Globus pallidus (tissue), 1 donor: Measurements from ENCODE around the gene RBFOX1.

Experiments
- DNase-seq: peaks from one replicate; pipeline ENCODE4 v3.0.0-alpha.2; 2015; ENCODE audit warnings: low spot score

The RBFOX1 gene

DNA sequence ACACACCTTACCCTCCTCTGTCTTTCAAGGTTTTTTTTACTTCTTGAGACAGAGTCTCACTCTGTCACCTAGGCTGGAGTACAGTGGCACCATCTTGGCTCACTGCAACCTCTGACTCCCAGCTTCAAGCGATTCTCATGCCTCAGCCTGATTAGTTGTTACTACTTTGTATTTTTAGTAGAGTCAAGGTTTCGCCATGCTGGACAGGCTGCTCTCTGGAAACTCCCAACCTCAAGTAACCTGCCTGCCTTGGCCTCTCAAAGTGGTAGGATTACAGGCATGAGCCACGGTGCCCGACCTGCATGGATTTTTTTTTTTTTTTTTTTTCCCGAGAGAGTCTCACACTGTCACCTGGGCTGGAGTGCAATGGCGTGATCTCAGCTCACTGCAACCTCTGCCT, 273.2 kb downstream of the RBFOX1 start:
- no peak for DNase-seq

DNA sequence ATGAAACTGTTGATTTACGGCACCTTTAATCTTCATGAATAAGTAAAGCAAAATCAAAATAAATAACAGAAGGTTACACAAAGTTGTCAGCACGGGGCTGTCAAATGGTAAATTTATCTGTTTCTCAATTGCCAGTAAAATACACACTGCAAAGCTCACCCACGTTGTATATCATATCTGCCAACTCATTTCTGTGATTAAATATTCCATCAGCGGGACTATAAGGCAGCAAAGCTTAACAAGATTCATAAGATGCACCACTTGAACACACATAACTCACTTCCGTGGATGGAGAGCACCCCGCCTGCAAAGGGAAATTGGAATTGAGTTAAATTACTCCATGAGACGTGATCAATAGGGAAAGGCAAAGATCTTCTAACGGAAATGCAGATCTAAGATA, 280.0 kb downstream of the RBFOX1 start:
- no peak for DNase-seq

DNA sequence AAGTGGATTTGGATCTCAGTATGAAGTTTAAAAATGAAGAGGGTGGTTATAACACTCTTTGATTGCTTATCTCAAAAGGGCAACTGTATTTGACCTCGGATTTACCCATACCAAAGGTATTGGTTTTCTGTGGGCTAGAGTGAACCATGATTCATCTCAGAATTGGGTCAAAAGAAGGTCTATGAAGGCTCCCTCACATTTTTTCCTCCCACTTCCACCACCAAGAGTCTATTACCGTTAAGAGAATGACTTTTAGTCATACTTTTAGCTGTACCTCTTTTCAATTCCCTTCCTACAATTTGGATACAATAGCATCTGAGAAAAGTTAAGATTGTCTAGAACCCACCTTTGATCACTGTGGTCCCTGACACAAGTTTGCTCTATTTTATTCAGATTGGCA, 280.9 kb downstream of the RBFOX1 start:
- no peak for DNase-seq

DNA sequence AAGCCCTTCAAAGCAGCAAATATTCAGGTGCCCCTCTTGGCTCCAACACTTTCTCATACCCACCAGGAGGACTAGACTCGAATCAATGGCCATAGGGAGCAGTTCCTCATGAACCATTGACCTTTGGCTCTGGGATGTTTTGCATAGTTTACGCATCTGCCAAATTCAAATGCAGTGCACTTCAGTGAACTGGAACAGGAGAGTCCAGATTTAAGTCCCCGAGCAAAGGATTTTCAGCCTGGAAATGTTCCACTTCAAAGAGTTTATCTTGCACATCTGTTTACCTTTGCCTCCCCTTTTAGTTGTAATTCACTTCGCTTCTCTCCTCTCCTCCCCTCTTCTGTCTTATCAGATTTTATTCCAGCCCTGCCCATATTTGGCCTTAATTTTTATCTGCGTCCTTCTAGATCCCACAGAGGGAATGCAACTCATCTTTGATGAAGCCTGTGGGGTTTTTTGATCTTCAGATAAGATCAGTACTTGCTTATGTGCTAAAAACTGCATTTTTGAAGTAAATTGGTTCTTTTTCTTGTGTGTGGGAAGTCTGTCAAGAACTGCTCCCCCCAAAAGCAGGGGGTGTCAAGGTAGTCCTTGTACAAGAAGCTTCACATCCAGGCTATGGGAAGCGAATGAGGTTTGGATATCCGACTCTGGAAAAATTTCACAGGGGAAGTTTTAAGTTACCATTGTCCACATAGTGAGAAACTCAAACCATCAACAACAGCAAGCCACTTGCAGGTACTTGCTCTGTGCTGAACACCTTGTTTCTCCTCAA, 281.6 kb downstream of the RBFOX1 start:
- no peak for DNase-seq

DNA sequence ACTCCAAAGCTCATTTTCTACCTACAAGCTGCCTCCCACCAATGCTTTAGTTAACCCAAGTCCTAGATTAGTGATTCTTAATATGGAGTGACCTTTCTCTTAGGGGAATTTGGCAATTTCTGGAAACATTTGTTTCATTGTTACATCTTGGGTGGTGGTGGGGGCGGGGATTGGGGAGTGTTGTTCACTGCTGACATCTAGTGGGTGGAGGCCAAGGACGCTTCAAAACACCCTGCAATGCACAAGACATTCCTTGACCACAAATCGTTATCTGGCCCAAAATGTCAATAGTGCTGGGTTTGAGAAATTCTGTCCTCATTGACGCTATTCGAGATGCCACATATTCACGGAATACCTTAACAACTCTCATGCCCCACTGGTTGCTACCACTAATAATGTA, 282.9 kb downstream of the RBFOX1 start:
- DNase-seq: no peak

DNA sequence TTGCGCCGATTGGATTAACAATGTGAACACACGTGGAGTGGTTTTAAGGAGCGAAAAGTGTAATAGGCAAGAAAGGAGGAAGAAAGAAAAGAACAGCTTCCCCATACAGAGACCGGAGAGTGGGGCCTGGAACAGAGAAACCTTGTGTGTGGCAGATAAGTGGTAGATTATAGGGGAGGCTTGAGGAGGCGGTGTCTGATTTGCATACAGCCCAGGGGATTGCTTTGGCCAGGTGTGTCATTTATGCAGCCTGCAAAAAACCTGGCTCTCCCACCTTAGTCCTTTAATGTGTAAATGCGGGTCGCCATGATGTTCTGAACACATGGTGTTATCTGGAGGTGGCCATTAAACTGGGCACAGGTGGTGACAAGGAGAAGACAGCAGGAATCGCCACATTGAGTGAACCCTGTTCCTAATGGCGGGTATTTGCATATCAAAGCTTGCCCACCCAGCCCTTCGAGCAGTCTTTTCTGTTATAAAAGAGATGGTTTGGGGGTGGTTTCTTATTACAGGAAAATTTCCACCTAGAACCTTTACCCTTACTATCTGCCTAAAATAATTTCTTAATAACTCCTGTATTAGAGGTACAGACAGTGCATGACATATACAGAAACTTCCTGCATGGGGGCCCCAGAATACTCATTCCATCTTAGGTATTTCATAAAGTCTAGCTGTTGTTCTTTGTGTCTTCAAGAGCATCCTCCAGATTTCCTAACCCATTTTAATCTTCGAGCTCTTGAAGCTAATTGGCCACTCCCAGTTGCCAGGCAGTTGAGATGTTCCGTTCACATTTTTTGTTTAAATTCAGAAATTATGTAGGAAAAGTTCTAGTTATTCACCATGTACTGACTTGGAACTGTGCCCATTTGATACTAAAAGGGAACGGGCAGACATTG, 292.5 kb downstream of the RBFOX1 start:
- no peak for DNase-seq

DNA sequence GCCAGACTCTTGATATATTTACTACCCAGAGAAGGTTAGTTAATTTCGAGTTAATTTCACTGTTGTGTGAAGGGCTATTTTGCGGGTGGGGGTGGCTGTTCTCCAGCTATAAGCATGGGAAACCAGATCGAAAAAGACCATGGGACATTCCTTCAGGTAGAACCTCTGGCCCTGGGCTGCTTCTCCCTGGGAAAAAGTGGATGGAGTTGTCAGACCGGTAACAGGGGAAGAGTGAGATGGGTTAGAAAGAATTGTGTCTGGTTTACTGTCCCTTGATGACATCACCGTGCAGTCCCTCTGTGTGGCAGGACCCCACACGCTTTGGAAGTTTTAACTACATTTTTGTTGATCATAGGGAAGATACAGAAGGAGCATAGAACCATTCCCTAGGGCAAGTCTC, 296.3 kb downstream of the RBFOX1 start:
- DNase-seq: no peak

DNA sequence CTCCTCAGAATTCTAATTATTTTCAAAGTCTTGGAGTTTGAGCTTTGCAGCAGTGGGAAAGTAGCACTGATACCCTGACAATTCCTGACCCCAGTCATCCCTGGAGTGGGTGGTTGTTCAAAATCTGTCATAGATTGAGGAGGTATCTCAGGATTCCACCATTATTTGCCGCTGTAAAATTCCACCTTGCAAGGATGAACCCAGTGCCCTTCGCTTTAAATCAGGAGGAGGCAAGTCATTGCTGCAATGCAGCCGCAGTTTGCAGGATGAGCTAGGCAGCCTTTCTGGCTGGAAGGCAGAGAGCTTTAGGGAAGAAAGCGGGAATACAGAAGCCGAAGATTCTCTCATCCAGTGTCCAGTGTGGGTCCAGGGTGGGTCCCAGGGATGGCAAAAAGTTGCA, 296.9 kb downstream of the RBFOX1 start:
- DNase-seq: no peak

DNA sequence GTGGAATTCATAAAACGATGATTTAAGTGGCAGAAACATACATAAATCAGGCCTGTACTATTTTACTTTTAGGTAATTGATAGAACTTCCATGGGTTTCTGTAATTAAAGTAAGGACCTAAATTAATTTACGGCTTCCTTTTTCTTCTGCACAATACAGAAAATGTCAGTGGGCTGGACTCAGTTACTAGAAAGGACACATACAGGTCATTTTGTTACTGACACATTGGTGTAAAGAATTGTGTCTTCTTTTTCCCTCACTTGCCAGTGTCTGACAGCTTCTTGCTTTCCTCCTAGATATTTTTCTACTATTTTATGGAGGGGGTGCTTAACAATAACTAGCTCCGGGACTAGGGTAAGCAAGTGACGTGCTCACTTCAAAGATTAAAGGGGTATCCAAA, 304.8 kb downstream of the RBFOX1 start:
- no peak for DNase-seq

DNA sequence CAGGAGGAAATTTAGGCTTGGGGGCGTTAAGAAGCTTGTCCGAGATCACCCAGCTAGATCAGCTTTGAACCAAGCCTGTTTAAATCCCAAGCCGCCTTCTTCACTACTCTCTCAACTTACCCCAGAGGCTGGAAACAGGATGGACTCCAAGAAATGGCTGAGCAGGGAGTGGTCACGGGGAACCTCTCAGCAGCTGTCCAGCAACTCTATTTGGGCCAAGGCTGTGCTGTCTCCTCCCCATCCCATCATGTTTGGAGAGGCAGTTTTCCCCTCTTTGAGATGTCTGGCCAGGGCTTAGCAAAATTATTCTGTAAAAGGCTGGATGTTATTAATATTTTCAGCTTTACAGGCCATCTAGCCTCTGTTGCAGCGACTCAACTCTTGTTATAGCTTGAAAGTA, 305.7 kb downstream of the RBFOX1 start:
- DNase-seq: no peak

DNA sequence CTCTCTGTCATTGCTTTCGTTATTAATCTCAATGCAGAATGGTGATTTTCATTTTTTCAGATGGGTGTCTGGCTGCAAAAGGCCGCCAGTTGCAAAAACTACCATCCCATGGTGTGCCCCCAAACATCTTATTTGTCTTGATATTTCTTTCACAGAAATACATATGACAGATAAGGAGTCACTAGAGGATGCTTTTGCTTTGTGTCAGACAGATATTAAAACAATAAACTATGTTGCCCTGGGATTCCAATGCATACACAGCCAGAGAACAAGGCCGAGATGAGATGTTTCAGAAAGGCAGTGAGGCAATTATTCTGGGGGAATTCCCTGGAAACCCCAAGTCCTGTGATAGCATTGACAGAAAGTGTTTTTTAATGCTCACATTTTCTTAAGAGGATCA, 307.7 kb downstream of the RBFOX1 start:
- DNase-seq: no peak

DNA sequence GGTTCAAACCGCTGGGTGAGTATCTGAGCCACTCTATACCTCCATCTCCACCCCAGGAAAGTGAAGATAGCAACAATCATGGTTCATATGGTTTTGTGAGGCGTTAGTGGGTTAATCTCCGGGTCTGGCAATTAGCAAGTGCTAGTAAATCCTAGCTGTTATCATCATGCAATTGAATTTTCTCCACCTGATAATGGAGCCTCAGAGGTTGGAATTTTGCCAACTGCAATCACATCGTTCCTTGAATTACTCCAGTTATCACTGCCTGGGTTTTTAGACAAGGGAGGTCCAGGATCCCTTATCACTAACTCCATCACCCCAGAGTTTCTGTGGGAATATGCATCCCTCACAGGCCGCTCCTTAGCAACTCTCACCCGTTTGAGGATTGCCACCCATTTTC, 311.5 kb downstream of the RBFOX1 start:
- no peak for DNase-seq

DNA sequence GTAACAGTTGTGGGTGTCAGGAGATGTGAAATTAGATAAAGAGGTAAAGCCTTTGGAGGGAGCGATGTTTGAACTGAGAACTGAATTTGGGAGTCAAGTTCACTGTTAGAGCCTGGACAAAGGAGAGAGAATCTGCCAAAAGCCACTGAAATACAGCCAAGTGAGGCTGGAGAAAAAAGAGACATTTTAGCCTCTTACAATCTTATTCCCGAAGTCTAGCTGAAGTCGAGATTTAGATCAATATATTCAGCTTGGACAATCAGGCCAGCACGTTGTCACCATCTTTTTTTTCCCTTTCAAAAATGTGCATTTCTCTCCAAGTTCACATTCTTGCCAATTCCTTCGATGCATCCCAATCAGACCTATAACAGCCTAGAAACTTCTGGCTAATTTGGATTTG, 312.2 kb downstream of the RBFOX1 start:
- DNase-seq: no peak

DNA sequence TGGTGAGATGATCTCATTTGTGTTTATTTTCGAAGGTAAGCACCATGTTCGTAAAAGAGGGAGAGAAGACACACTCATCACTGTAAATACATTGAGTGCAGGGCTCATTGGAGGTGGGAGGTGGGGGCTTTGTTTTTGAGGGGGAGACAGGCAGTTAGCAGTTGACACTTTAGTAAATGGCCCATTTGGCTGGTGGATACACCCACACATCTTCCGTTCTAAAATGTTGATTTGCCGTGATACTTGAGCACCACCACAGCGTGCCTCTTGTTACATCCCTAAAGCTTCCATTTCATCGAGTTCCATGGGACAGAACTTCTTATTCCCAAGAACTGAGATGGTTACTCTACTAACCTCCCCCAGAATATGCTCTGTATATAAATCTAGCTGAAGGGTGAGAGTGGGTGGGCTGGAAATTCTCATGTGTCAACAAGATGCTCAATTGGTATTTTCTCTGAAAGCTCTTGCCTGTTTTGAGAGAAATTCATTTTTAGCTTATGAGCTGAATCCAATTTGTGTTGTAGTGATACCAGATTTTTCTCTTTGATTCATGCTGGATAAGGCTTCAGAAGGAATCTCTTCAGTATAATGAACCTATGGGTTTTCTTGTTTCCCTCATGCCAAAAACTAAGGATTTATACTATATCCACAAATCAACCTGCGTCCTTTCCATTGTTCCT, 314.3 kb downstream of the RBFOX1 start:
- no peak for DNase-seq

DNA sequence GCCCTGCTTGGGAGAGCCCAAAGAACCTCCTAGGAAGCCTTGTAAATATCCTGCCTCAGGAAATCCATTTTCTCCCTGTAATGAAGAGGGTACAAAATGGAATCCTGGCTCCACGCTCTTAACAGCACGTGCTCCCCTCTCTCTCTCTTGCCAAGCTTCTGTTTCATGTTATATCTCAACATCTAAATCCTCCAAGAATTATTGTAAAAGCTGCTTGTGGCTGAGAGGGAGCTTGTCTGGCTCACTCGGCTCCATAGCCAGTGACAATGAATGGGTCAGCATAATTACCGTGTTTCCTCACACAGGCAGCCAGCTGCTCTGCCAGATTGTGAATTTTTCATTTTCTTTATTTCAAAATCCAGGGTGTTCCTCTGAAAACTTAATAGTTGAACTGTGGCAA, 317.8 kb downstream of the RBFOX1 start:
- no peak for DNase-seq

DNA sequence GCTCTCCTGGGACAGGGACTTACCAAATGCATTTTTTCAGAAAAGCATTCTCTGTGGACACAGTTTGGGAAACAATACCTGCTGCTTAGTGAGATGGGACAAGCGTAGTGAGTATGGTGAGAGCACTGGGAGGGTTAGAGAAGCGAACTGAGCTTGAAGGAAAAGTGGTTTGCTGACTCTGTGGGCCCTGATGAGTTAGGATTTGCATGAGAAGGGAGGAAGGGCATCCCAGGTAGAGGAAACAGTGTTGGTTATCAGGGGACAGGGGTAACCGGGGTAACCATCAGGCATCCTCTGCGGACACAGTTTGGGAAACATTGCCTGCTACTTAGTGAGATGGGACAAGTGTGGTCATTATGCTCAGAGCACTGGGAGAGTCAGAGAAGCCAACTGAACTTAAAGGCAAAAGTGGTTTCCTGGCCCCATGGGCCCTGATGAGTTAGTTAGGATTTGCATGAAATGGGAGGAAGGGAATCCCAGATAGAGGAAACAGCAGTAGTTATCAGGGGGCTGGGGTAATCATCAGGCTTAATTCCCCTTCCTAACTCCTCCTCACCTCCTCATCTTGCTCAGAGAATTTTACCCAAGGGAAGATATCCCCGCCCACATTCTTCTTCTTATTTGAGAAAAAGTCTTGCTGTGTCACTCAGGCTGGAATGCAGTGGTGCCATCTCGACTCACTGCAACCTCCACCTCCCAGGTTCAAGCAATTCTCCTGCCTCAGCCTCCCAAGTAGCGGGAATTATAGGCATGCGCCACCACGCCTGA, 319.3 kb downstream of the RBFOX1 start:
- DNase-seq: no peak

DNA sequence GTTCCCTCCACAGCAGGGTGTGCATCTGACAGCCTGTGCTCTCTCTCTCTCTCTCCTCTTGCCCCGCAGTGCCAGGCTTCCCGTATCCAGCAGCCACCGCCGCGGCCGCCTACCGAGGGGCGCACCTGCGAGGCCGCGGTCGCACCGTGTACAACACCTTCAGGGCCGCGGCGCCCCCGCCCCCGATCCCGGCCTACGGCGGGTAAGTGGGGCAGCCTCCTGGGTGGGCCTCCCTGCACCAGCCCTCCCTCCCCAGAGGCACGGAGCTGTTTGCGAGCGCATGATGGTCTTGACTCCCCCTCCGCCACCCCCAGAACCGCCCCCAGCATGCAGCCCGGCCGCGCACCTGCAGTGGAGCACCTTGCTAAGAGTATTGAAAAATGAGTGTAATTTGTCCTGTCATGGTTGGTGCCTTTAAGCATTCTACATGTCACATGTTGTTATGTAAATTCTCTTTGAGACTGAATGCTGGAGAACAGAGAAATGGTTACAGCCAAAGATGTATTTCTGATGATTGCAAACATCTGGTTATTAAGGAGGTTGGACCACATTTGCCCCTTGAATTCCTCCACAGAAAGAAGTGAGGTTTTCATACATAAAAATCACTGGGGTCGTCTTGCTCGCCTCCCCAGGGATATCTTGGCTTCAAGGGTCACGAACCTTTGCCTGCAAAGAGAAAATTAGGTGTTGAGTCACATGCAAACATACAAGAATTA, 321.3 kb downstream of the RBFOX1 start:
- no peak for DNase-seq

DNA sequence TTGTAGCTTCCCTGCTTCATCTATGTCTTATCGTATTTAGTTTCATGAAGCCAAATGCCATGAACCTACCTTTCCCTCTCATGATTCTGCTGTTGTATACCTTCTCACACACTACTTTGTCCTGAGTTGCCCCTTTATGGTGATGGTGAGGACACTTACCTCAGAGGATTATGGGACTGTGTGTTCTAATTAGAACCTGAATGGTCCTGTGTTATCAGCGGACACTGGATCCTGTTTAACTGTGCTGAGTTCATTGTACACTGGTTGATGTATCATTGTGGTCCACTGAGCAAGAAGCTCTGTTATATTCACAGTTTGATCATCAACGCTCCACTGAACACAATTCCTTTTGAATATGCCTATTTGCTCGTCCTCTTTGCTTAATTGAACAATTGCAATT, 343.0 kb downstream of the RBFOX1 start:
- no peak for DNase-seq

DNA sequence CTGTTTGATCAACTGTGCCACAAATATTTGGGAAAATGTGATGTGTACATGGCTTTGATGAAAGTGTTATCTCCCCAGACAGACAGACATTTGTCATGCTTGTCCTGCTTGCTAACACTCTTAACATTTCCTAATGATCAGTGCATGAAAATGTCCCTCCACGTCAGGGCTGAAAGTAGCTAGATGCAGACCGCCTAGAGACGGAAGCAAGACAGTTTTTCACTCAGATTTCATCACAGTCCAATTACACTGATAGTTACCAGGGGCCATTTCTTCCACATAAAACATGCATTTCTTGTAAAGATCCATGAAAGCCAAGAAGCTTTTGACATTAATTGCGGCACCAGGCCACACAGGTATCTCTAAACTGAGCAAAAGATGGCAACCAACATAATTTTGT, 347.7 kb downstream of the RBFOX1 start:
- no peak for DNase-seq

DNA sequence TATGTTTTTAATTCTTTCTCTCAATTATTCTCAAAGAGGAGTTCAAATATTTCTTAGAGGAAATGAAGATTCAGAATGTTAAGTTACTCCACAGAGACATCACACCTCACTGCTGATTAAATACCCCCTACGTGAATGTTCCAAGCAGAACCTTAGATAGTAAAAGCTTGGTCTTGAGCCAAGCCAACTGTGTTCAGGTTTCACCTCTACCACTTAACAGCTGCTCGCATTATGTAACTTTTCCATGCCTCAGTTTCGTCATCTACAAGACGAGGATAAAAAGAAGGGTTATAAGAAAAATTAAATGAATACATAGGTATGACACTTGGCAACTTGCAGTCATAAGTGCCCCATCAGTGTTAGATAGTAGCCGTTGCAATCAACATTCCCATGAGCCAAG, 356.2 kb downstream of the RBFOX1 start:
- DNase-seq: no peak

DNA sequence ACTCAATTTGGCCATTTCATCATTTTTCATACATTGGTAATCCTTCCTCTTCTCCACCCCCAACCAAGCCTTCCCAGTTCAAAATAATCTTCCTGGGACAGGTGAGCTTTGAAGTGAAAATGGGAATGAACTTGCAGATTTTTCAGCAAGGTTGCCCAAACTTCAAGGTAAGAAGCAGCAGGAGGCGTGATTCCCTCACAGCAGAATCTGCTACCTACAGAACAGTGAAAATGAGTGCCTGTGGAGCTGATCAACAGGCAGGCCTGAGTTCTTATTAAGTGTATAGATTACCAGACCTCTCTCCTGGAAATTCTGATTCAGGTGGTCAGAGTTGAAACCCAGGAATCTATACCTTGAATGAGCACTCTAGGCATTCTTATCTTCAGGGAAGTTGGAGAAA, 356.6 kb downstream of the RBFOX1 start:
- DNase-seq: no peak

DNA sequence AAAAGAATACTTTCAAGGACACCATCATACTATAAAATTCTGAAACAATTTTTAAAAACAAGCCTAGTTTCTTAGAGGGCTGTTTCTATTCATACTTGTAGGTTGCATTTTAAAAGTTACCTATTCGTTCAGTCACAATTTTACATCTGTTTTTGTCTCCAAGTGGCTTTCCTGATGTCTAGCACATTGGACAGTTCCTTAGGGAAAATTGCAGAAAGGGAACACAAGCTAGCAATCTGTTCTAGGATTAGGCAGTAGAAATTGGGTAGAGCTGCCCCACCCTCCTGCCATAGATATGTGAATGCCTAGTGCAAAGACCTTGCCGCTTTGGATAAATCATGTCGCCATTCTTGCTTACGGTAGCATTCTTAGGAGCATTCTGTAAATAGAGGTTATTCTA, 358.9 kb downstream of the RBFOX1 start:
- DNase-seq: no peak
